ENCODE data around the gene DGKB.
"Not testable (repeated sequence)": the region's sequence is repeated elsewhere in the genome, so short reads cannot be mapped to it uniquely, and the experiment has no call there.

DGKB gene

DNA sequence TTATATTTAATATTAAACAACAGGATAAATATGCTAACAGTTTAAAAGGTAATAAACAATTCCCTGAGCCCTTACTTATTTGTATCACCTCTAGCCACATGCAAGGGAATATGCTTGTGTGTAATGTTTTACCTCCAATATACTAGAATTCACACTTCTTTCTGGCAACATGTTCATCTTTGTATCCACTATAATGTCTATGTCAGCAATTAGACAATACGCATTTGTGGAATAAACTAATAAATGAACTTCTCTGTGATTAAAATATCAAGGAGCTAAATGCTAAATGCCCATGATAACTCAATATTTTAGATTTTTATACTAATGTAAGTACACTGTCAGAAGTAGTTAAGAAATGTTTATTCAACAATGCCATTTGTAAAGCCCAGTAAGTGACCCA lies 350.5 kb downstream of the DGKB start:
- DNase-seq: no peak

DNA sequence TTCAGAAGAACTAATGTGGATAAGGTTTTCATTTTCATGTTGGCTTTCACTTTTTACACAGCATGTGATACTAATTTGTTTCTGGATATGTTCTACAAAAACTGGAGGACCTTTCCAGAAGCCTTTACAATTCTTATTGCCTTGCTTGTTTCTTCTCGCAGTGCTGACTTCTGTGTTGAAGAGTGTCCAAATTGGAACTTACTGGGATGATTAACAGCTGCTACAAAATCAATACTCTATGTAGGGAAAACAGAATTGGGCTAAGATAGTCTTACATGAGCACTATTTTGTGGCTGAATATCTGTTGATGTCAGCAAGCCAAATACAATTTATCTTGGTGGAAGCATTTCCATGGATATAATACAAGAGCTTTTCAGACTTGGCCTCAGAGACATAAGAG lies 351.2 kb downstream of the DGKB start:
- DNase-seq: no peak

DNA sequence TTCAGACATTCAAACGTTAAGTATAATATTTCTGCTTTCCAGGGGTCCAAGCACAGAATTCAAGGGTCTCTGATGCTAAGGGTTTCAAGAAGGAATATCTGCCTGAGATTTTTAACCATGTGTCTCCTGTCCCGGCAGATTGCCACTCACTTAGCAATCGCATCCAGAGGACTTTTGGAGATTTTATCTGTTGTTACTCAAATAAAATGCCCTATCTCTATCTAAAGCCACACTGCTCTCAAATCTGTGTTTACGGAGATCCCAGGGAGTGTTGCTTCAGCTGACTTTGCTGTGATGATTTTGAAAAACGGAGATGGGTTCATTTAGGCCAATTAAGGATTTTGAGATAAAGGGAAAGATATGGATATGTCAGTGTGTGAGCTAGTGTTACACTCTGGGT lies 359.9 kb downstream of the DGKB start:
- DNase-seq: no peak

DNA sequence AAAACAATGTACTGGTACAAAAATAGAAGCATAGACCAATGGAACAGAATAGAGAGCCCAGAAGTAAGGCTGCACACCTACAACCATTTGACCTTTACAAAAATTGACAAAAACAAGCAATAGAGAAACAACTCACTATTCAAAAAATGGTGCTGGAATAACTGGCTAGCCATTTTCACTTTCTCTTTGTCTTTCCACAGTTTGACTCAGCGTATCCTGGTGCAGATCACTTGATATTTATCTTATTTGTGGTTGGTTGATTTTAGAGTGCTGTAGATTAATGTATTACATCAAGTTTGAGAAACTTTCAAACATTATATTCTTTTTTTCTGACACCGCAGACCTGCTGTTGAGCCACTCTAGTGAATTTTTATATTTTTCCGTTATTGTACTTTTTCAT lies 381.4 kb downstream of the DGKB start:
- no peak for DNase-seq

DNA sequence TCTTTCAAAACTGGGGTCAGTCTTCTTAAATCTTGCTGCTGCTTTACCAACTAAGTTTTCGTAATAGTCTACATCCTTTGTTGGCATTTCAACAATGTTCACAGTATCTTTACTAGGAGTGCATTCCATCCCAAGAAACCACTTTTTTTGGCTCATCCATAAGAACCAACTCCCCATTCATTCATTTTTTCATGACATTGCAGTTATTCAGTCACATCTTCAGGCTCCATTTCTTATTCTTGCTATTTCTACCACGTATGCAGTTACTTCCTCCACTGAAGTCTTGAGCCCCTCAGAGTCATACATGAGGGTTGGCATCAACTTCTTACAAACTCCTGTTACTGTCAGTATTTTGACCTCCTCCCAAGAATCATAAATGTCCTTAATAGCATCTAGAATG lies 392.3 kb downstream of the DGKB start:
- no peak for DNase-seq

DNA sequence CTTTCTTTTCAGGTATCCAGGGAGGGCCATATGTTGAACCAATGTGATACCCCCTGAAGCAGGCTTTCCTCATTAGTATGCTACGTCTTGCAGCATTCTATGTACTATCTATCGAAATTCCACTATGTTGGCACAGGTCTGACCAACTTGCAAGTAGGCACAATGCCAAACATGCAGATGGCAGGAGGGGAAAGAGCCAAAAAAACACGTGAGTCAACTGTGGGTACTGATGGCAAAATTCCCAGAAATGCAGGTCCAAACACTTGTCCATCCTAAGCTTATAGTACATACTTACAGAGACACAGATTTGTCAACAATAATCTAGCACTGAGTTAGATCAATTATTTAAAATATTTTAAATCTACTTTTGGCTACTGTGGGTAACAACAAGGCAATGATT lies 394.9 kb downstream of the DGKB start:
- no peak for DNase-seq

DNA sequence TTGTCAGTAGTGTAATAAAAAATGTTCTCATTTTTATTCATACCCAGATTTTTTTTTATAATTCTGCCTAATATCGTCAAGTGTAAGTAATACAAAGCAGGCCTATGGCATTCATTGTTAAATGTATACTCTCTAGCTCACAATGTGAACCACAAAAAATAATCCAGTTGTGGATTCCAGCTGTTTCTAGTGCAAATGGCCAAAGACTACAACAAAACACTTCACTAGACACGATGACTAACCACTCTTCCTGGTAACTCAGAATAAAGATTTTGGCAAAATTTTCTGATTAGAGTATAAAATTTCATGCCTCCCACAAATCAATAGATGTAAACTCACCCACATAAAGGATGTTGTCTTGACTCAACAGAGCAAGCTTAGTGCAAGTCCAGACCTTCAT lies 396.6 kb downstream of the DGKB start:
- no peak for DNase-seq

DNA sequence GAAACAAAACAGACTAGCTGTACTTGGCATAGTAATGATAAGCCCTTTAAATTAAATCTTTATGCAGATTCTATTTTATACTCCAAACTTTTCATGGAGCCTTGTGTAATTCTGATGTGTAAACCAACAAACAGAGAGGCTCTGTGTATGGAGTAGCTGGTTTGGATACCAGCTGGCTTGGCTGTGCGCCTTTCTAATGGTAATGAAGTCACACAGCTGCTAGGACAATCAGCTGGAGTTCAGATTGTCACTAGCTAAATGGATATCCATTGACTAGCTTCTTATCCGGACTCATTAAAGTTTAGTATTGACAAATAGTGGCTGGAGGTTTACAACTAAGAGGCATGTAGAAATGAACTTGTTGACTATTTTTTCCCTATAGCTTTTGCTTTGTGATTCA lies 398.4 kb downstream of the DGKB start:
- DNase-seq: no peak

DNA sequence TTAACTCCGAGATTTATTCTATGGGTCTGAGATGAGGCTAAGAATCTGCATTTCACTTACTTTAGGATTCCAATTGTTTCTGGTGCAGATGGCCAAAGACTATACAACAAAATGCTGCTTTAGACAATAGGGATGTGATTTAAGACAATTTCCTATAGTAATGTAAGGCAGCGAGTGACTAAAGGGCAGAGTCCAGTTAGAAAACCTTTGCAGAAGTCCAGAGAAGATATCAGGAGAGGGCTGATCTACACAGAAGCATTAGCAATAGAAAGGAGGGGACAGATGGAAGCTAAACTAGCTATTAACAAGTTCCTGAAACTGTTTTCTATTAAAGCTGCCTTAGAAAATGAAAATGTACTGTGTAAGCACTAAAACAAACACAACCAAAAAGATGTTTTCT lies 398.9 kb downstream of the DGKB start:
- DNase-seq: no peak

DNA sequence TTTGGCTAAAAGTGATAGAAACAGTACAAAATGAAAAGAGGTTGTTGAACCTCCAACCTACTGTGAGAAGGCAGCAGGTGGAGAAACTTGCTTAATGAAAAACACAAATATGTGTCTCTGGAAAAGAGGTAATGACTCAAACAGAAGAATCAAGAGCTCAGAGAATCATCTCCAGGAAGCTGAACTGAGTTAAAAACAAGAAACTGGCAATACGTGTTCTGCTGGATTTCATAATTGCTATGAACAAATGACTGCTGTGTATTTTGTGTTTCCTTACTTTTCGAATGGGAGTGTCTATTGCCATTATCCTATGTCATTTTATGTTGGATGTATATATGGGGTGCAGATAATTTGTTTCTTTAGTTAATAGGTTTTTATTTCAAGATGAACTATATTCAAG lies 401.1 kb downstream of the DGKB start:
- DNase-seq: no peak

DNA sequence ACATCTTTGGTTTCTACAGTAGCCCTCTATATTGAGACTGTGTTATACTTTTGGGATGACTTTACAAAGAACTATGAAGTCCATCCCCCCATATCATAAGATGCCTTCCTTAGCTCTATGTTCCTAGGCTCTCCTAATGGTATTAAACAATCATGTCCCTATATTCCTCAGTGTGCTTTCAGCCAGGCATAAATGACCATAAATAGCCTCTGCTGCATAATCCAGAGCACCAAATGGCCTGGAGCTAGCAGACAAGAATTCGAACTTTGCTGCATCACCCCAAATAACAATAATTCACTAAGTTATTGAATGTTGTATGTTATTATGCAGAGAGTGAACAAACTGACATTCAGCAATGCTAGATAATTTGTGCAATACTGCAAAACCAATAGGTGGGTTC lies 405.2 kb downstream of the DGKB start:
- DNase-seq: no peak

DNA sequence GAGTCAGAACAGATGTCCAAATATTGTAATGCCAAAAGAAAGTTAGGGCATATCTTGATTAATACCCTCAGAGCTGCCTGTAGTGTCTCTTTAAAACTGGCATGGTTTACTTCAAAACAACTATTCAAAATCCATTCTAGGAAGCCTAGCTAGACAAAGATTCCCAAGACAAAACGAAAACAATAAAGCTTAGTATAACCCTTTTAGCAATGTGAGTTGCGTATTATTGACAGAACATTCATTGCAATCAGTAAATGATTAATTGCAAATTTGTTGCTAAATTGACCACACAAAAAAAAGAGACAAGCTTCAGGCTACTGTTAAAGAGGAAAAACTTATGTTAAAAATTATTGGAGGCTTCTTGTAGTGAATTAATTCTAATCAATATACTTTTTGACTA lies 406.9 kb downstream of the DGKB start:
- no peak for DNase-seq

DNA sequence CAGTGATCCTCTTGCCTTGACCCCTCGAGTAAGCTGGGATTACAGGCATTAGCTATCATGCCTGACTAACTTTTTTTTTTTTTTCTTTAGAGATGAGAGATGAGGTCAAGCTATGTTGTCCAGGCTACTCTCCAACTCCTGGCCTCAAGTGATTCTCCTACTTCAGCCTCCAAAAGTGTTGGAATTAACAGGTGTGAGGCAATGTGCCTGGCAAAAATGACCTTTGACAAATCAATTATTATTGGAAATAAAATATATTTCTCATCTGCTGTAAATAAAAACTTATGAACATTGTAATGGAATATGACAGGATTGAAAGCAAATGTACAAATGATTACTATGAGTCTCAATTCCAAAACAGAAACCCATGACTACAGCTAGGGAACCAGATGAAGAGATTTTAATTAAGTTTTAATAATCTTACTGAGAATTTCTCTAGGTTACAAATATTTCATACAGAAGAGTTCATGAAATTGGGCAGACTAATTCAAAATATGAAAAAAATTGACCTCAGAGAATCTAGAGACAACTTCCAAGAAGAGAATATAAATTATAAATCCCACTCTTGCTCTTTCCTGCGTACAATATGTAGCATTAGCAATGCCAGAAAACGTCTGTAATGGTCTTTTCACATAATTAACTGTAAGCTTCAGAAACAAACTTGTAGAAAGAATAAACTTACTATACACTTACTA lies 414.7 kb downstream of the DGKB start:
- no peak for DNase-seq

DNA sequence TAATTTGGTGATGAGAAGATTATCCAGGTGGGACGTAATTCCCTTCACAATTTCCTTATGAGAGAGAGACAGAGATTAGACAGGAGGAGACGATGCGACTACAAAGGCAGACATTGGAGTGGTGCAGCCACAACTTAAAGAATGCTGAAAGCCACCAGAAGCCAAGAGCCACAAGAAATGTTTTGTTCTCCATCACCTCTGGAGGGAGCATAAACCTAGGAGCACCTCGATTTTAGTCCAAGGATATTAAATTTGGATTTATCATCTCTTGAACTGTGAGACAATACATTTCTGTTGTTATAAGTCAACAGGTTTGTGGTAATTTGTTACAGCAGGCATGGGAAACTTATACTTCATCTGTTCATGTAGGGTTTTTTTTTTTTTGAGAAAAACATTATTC lies 418.9 kb downstream of the DGKB start:
- no peak for DNase-seq

DNA sequence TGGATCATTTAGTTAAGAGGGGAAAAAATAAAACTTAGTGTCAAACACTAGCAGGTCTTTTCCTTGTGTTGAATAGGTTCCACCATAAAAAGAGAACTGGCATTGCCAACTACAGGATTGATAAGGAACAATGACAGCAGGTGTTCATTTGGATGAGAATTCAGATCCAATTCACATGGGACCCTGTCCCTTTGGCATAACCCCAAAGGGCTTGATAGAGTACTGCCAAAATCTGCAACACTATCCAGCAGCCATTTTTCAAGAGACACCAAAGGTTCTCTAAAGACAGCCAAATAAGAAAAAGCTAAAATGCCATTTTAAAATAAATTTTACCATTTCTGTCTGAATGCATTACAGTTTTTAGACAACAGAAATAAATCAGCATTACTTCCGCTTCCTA lies 422.3 kb downstream of the DGKB start:
- no peak for DNase-seq

DNA sequence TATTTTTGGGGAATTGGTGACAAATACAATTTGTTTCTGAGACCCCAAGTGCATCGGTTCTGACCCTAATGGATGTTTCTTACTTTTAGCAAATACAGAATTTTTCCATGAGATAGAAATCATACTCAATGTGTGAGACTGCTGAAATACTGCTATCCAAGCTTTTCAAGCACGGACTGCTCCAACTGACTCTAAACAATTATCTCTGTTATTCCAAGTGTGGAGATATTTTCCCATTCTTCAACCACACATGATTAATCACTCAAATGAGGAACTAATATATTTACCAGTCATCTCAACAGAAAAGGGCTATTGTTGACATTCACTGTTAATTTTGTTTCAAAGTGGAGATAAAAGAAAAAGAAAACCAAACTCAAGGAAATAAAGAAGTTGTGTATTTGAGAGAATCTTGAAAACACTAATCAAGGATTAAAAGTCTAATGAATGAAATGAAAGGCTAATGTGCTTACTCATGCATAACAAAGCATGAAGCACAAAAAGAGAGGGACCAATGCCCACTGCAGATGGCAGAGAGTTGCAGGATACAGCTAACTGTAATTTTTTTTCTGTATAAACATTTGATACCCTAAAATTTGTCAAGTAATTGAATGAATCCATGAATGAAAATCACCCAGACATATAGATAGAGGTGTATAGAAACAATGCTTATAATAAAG lies 423.6 kb downstream of the DGKB start:
- no peak for DNase-seq

DNA sequence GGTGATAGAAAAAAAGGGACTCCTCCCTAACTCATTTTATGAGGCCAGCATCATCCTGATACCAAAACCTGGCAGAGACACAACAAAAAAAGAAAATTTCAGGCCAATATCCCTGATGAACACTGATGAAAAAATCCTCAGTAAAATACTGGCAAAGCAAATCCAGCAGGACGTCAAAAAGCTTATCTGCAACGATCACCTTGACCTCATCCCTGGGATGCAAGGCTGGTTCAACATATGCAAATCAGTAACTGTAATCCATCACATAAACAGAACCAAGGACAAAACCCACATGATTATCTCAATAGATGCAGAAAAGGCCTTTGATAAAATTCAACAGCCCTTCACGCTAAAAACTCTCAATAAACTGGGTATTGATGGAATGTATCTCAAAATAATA lies 440.8 kb downstream of the DGKB start:
- DNase-seq: not testable (repeated sequence)

DNA sequence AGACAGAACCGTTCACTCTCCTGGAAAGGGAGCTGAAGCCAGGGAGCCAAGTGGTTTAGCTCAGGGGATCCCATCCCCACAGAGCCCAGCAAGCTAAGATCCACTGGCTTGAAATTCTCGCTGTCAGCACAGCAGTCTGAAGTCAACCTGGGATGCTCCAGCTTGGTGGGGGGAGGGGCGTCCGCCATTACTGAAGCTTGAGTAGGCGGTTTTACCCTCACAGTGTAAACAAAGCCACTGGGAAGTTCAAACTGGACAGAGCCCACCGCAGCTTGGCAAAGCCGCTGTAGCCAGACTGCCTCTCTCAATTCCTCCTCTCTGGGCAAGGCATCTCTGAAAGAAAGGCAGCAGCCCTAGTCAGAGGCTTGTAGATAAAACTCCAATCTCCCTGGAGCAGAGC lies 443.7 kb downstream of the DGKB start:
- DNase-seq: not testable (repeated sequence)

DNA sequence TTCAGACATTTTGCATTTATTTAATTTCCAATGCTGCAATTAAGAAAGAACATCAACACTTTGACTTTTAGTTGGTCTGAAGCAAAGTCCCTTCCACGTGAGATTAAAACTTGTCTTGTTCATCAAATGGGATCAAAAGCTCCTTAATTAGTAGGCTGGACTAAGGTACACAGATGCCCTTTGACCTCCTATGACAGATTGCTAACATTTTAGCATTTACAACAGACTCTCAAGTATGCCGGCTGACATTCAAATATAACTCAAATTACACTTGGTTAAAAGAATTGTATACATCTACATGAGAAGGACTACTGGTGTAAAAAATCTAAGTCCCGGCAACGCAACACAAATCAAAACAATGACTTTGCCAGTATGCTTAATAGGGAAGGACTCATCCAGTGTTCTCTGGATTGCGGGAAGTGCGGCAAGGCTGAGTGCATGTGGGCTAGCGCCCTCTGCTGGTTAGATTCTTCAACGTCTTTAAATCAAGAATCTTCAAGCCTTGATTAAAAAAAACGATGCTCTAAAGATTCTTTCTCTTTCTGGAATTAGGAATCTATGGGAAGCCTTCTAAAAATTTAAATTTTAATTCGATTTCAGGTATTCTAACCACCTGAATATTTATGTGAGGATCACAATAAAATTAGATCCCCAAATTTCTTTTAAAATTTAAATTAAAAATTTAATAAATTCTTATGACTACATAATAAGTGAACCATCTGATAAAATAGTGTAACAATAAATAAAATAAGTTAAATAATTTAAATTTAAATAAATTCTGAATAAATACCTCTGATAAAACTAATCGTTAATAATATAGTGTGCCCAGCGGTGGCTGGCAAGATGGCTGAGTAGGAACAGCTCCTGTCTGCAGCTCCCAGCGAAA lies 444.7 kb downstream of the DGKB start:
- peak; percentile 6 for DNase-seq

DNA sequence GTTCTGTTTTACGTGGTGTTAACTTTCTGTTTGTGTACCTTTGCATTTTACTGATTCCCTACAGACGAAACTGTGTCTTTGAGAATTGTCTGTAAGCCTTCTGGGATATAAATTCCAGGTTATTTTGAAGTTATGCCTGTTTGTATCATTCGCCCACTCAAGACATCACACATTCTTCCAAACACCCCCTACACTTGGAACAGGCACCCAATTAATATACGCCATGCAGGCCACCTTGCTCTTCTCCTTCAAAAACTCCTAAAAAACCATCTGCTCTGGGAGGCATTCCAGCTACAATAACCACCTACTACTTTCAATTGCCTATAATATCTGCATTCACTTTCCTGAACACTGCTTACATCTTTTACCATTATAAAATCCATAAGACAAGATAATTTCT lies 453.3 kb downstream of the DGKB start:
- no peak for DNase-seq

DNA sequence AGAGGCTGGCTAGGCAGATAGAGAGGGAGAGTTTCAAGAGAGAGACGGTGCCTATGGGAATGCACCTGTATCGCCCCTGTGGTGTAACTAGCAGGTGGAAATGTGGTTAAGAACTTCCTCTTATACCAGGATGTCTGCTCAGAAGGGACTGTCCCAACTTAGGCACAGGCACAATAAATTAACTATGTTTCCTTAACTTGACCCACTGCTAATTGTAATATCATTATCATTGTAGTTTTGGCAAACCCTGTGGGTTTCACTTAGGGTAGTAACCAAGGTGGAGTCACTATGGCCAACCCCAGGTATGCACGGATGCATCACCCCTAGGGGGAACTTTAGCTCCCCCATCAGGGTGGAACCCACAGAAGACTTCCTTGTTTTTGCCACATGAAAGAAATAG lies 455.7 kb downstream of the DGKB start:
- no peak for DNase-seq

DNA sequence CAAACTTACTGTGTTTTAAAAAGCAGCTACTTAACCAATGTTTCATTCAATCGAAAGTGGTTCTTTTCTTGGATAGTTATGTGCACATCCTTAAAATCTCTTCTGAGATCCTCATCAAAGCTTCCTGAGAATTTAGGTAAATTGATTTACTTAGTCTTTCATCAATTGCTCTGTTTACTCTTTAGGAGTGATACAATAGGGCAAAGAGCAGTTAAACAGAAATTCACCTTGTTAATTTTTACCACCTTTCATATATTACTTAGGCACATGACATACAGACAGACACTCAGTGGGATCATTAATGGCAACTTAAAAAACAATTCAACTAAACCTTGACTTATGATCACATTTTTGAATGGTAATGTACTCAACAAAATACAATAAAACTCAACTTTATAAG lies 456.3 kb downstream of the DGKB start:
- DNase-seq: no peak

DNA sequence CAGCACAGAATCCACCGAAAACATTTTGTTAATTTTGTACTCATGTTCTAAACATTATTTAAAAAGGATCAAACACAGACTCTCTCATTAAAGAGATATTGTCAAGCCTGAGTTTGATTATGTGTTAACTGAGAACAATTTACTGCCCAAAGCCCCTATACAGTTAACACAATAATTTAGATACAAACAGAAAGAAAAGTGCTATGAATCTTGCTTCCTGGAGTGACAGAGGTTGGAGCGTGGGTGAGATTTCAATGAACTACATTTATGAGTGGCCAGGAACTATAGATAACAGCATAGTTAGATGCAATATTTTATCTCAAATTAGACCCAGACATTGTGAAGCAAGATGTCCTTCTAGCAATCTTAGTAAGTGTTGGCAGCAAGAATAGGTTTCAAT lies 464.2 kb downstream of the DGKB start:
- no peak for DNase-seq

DNA sequence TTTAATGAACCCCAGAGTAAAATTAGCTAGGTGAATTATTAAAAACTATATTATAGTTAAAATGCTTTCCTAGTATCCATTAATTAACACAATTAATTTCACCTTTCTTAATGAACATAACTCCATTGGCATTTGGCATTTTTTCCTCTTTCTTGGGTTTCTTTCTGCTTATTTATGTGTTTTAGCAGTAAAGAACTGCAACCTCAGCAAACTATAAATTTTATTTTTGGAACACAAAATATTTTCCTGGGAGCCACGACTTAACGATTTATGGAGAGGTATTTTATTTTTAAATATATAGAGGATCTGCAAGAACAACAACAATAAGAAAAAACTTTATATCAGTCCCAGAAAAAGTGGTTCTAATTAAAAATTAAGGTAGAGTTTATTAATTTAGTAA lies 465.7 kb downstream of the DGKB start:
- no peak for DNase-seq

Measured in stimulated activated CD4-positive, alpha-beta T cell treated with anti-CD3 and anti-CD28 coated beads, Interleukin-12 subunit alpha, Interleukin-12 subunit beta, amount 100 ng/mL, for 4 hours (primary cell).